HL-60 (cell line): ENCODE measurements around the gene SHISA6.

Experiments
- DNase-seq, 2 experiments: peaks; one replicate each; pipeline ENCODE4 v3.0.0-alpha.2; 2010 to 2020; ENCODE audit warnings: low read depth in 1 of 2, low spot score in 1 of 2
- H3K27ac ChIP-seq: fragments of 250-450 bp; sonication (Bioruptor Pico); replicated peaks from 2 replicates; pipeline ENCODE4 v1.5.1; 2020; ENCODE audit warnings: mild to moderate bottlenecking, moderate library complexity
- H3K27me3 ChIP-seq: fragments of 250-450 bp; sonication (Bioruptor Pico); 2 replicates; pipeline ENCODE4 v1.5.1; 2021; ENCODE audit warnings: mild to moderate bottlenecking, moderate library complexity; ENCODE audit not compliant: insufficient read depth, poor library complexity, severe bottlenecking
- H3K4me3 ChIP-seq: replicated peaks from 2 replicates; pipeline ENCODE4 v1.5.1; 2011; ENCODE audit warnings: mild to moderate bottlenecking, control low read depth, low read length; ENCODE audit not compliant: insufficient read depth
- GABPA ChIP-seq: IDR thresholded peaks from 2 replicates; pipeline ENCODE4 v1.6.1; 2012; ENCODE audit warnings: low read depth
- POLR2AphosphoS5 ChIP-seq: IDR thresholded peaks from 2 replicates; pipeline ENCODE4 v1.6.1; 2012; ENCODE audit warnings: low read depth
- SPI1 ChIP-seq: IDR thresholded peaks from 2 replicates; pipeline ENCODE4 v1.6.1; 2012; ENCODE audit warnings: low read depth, mild to moderate bottlenecking, borderline replicate concordance
- TF ChIP-seq, protein P1 (sequence below): IDR thresholded peaks from 2 replicates; pipeline ENCODE4 v1.6.1; 2012; ENCODE audit warnings: low read depth; ENCODE audit not compliant: insufficient replicate concordance
- TF ChIP-seq, protein P2 (sequence below): IDR thresholded peaks from one replicate; pipeline ENCODE4 v1.5.1; 2011; ENCODE audit warnings: low read length, control low read depth, inconsistent platforms; ENCODE audit not compliant: insufficient read depth

SHISA6 gene

DNA sequence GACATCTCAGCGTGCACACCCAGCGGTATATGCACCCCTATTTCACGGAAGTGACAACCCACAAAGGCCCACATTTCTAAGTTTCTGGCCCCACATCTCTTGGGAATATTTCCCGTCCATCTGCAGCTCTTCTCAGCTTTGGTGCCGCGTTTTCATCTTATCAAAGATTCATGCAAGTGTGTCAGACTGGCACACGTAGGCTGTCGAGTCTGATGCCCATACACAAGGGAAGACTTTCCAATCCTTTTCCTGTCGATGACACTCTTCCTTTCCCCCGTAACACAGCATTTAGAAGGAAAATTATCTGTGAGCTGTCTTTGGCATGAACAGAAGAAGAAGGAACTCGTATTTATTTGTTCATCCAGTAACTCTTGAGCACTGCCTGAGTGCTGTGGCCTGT is 83.0 kb downstream of the SHISA6 start:
- Histone ChIP-seq H3K27me3 (no peaks in the 10 kb centered on the region), H3K27ac (no peak overlapping the region), H3K4me3 (no peak overlapping the region)
- DNase-seq, result no peak
- TF ChIP-seq POLR2AphosphoS5, result no peak
- no peak for TF ChIP-seq SPI1
- TF ChIP-seq, protein P1, sequence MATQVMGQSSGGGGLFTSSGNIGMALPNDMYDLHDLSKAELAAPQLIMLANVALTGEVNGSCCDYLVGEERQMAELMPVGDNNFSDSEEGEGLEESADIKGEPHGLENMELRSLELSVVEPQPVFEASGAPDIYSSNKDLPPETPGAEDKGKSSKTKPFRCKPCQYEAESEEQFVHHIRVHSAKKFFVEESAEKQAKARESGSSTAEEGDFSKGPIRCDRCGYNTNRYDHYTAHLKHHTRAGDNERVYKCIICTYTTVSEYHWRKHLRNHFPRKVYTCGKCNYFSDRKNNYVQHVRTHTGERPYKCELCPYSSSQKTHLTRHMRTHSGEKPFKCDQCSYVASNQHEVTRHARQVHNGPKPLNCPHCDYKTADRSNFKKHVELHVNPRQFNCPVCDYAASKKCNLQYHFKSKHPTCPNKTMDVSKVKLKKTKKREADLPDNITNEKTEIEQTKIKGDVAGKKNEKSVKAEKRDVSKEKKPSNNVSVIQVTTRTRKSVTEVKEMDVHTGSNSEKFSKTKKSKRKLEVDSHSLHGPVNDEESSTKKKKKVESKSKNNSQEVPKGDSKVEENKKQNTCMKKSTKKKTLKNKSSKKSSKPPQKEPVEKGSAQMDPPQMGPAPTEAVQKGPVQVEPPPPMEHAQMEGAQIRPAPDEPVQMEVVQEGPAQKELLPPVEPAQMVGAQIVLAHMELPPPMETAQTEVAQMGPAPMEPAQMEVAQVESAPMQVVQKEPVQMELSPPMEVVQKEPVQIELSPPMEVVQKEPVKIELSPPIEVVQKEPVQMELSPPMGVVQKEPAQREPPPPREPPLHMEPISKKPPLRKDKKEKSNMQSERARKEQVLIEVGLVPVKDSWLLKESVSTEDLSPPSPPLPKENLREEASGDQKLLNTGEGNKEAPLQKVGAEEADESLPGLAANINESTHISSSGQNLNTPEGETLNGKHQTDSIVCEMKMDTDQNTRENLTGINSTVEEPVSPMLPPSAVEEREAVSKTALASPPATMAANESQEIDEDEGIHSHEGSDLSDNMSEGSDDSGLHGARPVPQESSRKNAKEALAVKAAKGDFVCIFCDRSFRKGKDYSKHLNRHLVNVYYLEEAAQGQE, result no peak
- TF ChIP-seq, protein P2, sequence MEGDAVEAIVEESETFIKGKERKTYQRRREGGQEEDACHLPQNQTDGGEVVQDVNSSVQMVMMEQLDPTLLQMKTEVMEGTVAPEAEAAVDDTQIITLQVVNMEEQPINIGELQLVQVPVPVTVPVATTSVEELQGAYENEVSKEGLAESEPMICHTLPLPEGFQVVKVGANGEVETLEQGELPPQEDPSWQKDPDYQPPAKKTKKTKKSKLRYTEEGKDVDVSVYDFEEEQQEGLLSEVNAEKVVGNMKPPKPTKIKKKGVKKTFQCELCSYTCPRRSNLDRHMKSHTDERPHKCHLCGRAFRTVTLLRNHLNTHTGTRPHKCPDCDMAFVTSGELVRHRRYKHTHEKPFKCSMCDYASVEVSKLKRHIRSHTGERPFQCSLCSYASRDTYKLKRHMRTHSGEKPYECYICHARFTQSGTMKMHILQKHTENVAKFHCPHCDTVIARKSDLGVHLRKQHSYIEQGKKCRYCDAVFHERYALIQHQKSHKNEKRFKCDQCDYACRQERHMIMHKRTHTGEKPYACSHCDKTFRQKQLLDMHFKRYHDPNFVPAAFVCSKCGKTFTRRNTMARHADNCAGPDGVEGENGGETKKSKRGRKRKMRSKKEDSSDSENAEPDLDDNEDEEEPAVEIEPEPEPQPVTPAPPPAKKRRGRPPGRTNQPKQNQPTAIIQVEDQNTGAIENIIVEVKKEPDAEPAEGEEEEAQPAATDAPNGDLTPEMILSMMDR, result no peak
- no peak for TF ChIP-seq GABPA

DNA sequence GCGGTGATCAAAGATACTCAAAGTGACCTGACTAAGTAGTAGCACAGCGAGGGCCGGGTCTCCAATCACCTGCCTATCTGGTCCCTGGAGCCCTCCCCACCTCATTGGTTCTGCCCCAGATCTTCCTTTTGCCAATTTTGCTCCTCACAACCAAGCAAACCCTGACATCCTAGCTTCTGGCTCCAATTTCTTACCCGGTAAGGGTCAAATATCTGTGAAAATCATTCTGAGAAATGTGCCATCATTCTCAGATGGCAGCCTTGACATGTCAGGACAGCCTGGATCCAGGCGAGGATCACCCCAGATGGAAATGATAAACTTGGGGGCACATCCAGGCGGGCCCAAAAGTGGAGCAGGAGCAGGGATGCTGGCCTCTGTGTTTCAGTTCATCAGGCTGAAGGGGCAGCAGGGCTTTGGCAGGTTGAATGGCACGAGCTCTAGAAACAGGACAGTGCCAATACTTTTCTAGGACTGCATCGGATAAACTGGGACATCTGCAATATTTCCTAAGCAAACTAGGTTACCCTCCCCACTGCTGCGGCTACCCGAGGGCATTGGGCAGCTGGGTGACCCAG is 83.9 kb downstream of the SHISA6 start:
- Histone ChIP-seq H3K27ac (no peak overlapping the region), H3K27me3 (no peaks in the 10 kb centered on the region), H3K4me3 (no peak overlapping the region)
- TF ChIP-seq POLR2AphosphoS5, result no peak
- no peak for TF ChIP-seq SPI1
- TF ChIP-seq, protein P2, result no peak
- TF ChIP-seq, protein P1, result no peak
- TF ChIP-seq GABPA, result no peak
- DNase-seq, result no peak

DNA sequence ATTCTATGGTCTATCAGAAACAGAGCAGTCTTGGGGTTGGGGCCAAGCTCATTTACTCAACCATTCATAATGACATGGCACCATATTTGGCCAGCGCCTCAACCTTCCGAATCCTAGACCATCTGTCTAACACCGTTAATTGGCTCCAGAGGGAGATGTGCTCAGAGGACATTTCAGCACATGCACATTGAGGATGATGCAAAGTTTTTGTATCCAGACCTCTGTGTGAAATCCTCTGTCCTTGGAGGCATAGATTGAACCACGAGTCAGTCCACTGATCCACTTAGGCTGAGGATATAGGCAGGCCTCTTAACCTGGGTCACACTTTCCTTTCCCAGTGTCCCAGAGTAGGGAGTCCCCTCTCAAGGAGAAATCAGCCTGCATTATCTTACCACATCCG is 85.5 kb downstream of the SHISA6 start:
- Histone ChIP-seq H3K4me3 (no peak overlapping the region), H3K27me3 (no peaks in the 10 kb centered on the region), H3K27ac (no peak overlapping the region)
- no peak for TF ChIP-seq GABPA
- TF ChIP-seq, protein P2, result no peak
- TF ChIP-seq, protein P1, result no peak
- TF ChIP-seq SPI1, result no peak
- no peak for TF ChIP-seq POLR2AphosphoS5
- DNase-seq, result no peak
